Osteoblast (primary cell): ENCODE results near the gene ARHGAP30. TPM values are rescaled to one million over a fixed set of nuclear protein-coding genes. Genes with fewer than 3 reads are reported as not detected.
"Not testable (repeated sequence)": the region's sequence is repeated elsewhere in the genome, so short reads cannot be mapped to it uniquely, and the experiment has no call there.

Source experiments
- DNase-seq: peaks from one replicate; pipeline ENCODE4 v3.0.0; 2011; ENCODE audit warnings: low spot score, mixed read lengths; ENCODE audit not compliant: insufficient read length; ENCODE audit errors: missing footprints
- H2AFZ ChIP-seq: 2 replicates; pipeline ENCODE4 v1.6.0; 2011; ENCODE audit warnings: mild to moderate bottlenecking, low read length
- H3K27ac ChIP-seq: 2 replicates; pipeline ENCODE4 v1.5.1; 2011; ENCODE audit warnings: mild to moderate bottlenecking, low read depth, low read length, moderate library complexity
- H3K27me3 ChIP-seq: 2 replicates; pipeline ENCODE4 v1.6.0; 2012; ENCODE audit warnings: mild to moderate bottlenecking, control low read depth, inconsistent platforms, low read length, moderate library complexity; ENCODE audit not compliant: insufficient read depth
- H3K36me3 ChIP-seq: 2 replicates; pipeline ENCODE4 v1.5.1; 2011; ENCODE audit warnings: mild to moderate bottlenecking, low read length, control low read depth, moderate library complexity; ENCODE audit not compliant: insufficient read depth
- H3K4me1 ChIP-seq: 2 replicates; pipeline ENCODE4 v1.5.1; 2011; ENCODE audit warnings: mild to moderate bottlenecking, low read length, control low read depth, moderate library complexity; ENCODE audit not compliant: insufficient read depth
- H3K4me2 ChIP-seq: 2 replicates; pipeline ENCODE4 v1.6.0; 2011; ENCODE audit warnings: mild to moderate bottlenecking, low read length; ENCODE audit not compliant: insufficient read depth
- H3K4me3 ChIP-seq: fragments of 200-600 bp; sonication (generic); 3 replicates; pipeline ENCODE4 v1.5.1; 2012; ENCODE audit warnings: mild to moderate bottlenecking, low read length, inconsistent platforms; ENCODE audit not compliant: insufficient read depth
- H3K79me2 ChIP-seq: 2 replicates; pipeline ENCODE4 v1.6.0; 2012; ENCODE audit warnings: mild to moderate bottlenecking, low read length, control low read depth, inconsistent platforms; ENCODE audit not compliant: insufficient read depth
- H3K9me3 ChIP-seq: 2 replicates; pipeline ENCODE4 v1.5.1; 2011; ENCODE audit warnings: low read depth, low read length, control low read depth
- H4K20me1 ChIP-seq: 2 replicates; pipeline ENCODE4 v1.6.0; 2012; ENCODE audit warnings: mild to moderate bottlenecking, low read length, control low read depth; ENCODE audit not compliant: insufficient read depth
- CTCF ChIP-seq: IDR thresholded peaks from 2 replicates; pipeline ENCODE4 v1.5.1; 2011; ENCODE audit warnings: mild to moderate bottlenecking, low read depth, low read length, moderate library complexity; ENCODE audit errors: extremely low read depth
- total RNA-seq: library from RNA; depleted of rRNA; stranded (reverse); fragments of >200 nt; gene quantifications from 2 replicates; pipeline ENCODE4 v1.2.3, GENCODE V29; 2012

Gene ARHGAP30
- total RNA-seq, 1 donor: under 0.01 TPM

- not testable (repeated sequence) for H3K4me2 ChIP-seq, H3K4me3 ChIP-seq, H3K36me3 ChIP-seq, H3K9me3 ChIP-seq, H4K20me1 ChIP-seq, H2AFZ ChIP-seq, H3K27ac ChIP-seq, DNase-seq, H3K79me2 ChIP-seq
- peaks cover 14% of the 10 kb centered on the region for H3K4me1 ChIP-seq
- peaks cover 34% of the 10 kb centered on the region for H3K27me3 ChIP-seq
Observed at GRCh38 chr1:161022432-161022831, 47.3 kb downstream of the ARHGAP30 start.

GRCh38 chr1:161021970-161022353, 47.7 kb downstream of the ARHGAP30 start:
- Histone ChIP-seq H3K4me2 (no peak overlapping the region), H3K27ac (no peak overlapping the region), H3K4me1 (peaks cover 14% of the 10 kb centered on the region), H3K9me3 (no peaks in the 10 kb centered on the region), H3K27me3 (peaks cover 34% of the 10 kb centered on the region), H3K79me2 (no peaks in the 10 kb centered on the region), H3K4me3 (no peak overlapping the region), H3K36me3 (no peaks in the 10 kb centered on the region), H2AFZ (no peak overlapping the region), H4K20me1 (no peaks in the 10 kb centered on the region)
- no peak for DNase-seq
- no peak for TF ChIP-seq CTCF

- Histone ChIP-seq H3K4me2 (peak overlapping the region; percentile 89), H3K4me3 (peak overlapping the region; percentile 68), H3K27me3 (peaks cover 34% of the 10 kb centered on the region), H3K9me3 (no peaks in the 10 kb centered on the region), H3K79me2 (no peaks in the 10 kb centered on the region), H3K27ac (no peak overlapping the region), H4K20me1 (no peaks in the 10 kb centered on the region), H2AFZ (peak overlapping the region; percentile 82), H3K4me1 (peaks cover 14% of the 10 kb centered on the region), H3K36me3 (no peaks in the 10 kb centered on the region)
- TF ChIP-seq CTCF: no peak
- peak; percentile 95 for DNase-seq
Observed at GRCh38 chr1:161021165-161021969, 48.3 kb downstream of the ARHGAP30 start.

GRCh38 chr1:161020509-161021164, 49.1 kb downstream of the ARHGAP30 start, which contains the start of gene F11R:
Gene F11R (minus strand): TSS chr1:161021152. CDS start chr1:161021073, 79 bp downstream.
- H3K4me3 ChIP-seq: peak within 1 kb of the TSS; percentile 68
- peaks cover 14% of the 10 kb centered on the region for H3K4me1 ChIP-seq
- peak within 1 kb of the TSS; percentile 82 for H2AFZ ChIP-seq
- H4K20me1 ChIP-seq: no peaks in the 10 kb centered on the region
- no peaks in the 10 kb centered on the region for H3K9me3 ChIP-seq
- TF ChIP-seq CTCF: no peak
- H3K79me2 ChIP-seq: no peaks in the 10 kb centered on the region
- no peaks in the 10 kb centered on the region for H3K36me3 ChIP-seq
- DNase-seq: peak; percentile 85
- no peak within 1 kb of the TSS for H3K27ac ChIP-seq
- peak within 1 kb of the TSS; percentile 89 for H3K4me2 ChIP-seq
- H3K27me3 ChIP-seq: peaks cover 34% of the 10 kb centered on the region
